Fibroblast of the conjunctiva (primary cell): Measurements from ENCODE around the gene MVK.
"Not testable (repeated sequence)": the region's sequence is repeated elsewhere in the genome, so short reads cannot be mapped to it uniquely, and the experiment has no call there.

ENCODE experiments used
- DNase-seq: peaks from one replicate; pipeline ENCODE4 v3.0.0-alpha.2; 2010; ENCODE audit warnings: low read depth

Gene MVK

GRCh38 chr12:109590566-109590965, 17.0 kb downstream of the MVK start:
- DNase-seq: no peak

GRCh38 chr12:109591041-109591440, 17.4 kb downstream of the MVK start:
- DNase-seq: no peak

- no peak for DNase-seq
These were observed 18.8 kb downstream of the MVK start for GRCh38 chr12:109592195-109592904.

- DNase-seq: no peak
These were observed 19.3 kb downstream of the MVK start for GRCh38 chr12:109592905-109593272.

GRCh38 chr12:109594556-109595317, 21.1 kb downstream of the MVK start:
- no peak for DNase-seq

- no peak for DNase-seq
These were observed 21.8 kb downstream of the MVK start for GRCh38 chr12:109595321-109595902.

GRCh38 chr12:109596418-109597244, 23.0 kb downstream of the MVK start:
- DNase-seq: no peak

GRCh38 chr12:109597414-109597794, 23.8 kb downstream of the MVK start:
- DNase-seq: no peak

- DNase-seq: peak; percentile 62
These were observed 24.3 kb downstream of the MVK start for GRCh38 chr12:109597795-109598427.

- DNase-seq: no peak
These were observed 24.8 kb downstream of the MVK start for GRCh38 chr12:109598428-109598854.

GRCh38 chr12:109599087-109599486, 25.5 kb downstream of the MVK start:
- DNase-seq: no peak

- DNase-seq: no peak
These were observed 26.9 kb downstream of the MVK start for GRCh38 chr12:109600481-109600880.

- DNase-seq: no peak
These were observed 27.4 kb downstream of the MVK start for GRCh38 chr12:109600995-109601394.

GRCh38 chr12:109601557-109601956, 28.0 kb downstream of the MVK start:
- DNase-seq: no peak

GRCh38 chr12:109602132-109602531, 28.5 kb downstream of the MVK start:
- not testable (repeated sequence) for DNase-seq

GRCh38 chr12:109604132-109604585, 30.6 kb downstream of the MVK start:
- DNase-seq: no peak

GRCh38 chr12:109605016-109605415, 31.4 kb downstream of the MVK start:
- no peak for DNase-seq

GRCh38 chr12:109605599-109606228, 32.1 kb downstream of the MVK start:
- no peak for DNase-seq

GRCh38 chr12:109606320-109607028, 32.9 kb downstream of the MVK start:
- DNase-seq: no peak

- DNase-seq: no peak
These were observed 34.0 kb downstream of the MVK start for GRCh38 chr12:109607618-109608017.

- DNase-seq: no peak
These were observed 34.7 kb downstream of the MVK start for GRCh38 chr12:109608270-109608669.
